ENCODE measurements around the gene PMEPA1. TPM values are rescaled to one million over a fixed set of nuclear protein-coding genes. Genes with fewer than 3 reads are reported as not detected.
A peak's percentile ranks its signal among the peaks of the same experiment; 100 is the strongest.

Gene PMEPA1
- total RNA-seq, 3 donors from 2014 or later (not counting 1 experiment from before 2014, with no cell fraction given): 1.2 to 5.9 (median 2.4) TPM

GRCh38 chr20:57621421-57622200 is 88.2 kb downstream of the PMEPA1 start:
- ATAC-seq: no peak
- intact Hi-C loops (cut with micrococcal nuclease): loop anchor here (2.0 kb wide), 1 partner anchor 97 kb away; no protein-coding TSS in a partner anchor
- WGBS (ENCODE audit: insufficient coverage): 97% methylated on average over 16 of the region's 16 CpGs

GRCh38 chr20:57620999-57621398 is 88.8 kb downstream of the PMEPA1 start:
- no peak for ATAC-seq
- WGBS (ENCODE audit: insufficient coverage): 19% methylated on average over 11 of the region's 11 CpGs
- peak overlapping the region; percentile 96 to 97 for H3K27ac Mint-ChIP-seq
- peak overlapping the region; percentile 90 for H3K4me3 Mint-ChIP-seq
- no peaks in the 10 kb centered on the region for H3K36me3 Mint-ChIP-seq
- TF ChIP-seq CTCF (IDR thresholded peaks at IDR 0.05): no peak
- Histone ChIP-seq H3K27me3 (ENCODE audit: control insufficient read depth, insufficient read depth, low read length) (no peaks in the 10 kb centered on the region), H3K27ac (ENCODE audit: low read length) (peak overlapping the region; percentile 95), H3K4me3 (ENCODE audit: low read length) (peak overlapping the region; percentile 45), H3K4me1 (ENCODE audit: control insufficient read depth, insufficient read depth, low read length) (peaks cover 73% of the 10 kb centered on the region), H3K36me3 (ENCODE audit: control insufficient read depth, insufficient read depth, low read length) (peaks cover 7% of the 10 kb centered on the region), H3K9me3 (ENCODE audit: control insufficient read depth, insufficient read depth, low read length) (peaks cover 7% of the 10 kb centered on the region)
- peaks cover 58 to 59% of the 10 kb centered on the region in 2 donors for H3K4me1 Mint-ChIP-seq
- no peaks in the 10 kb centered on the region for H3K27me3 Mint-ChIP-seq (ENCODE audit: low read depth in 2 of 2)
- intact Hi-C loops (cut with micrococcal nuclease): loop anchor here (1.0 to 2.0 kb wide), 3 partner anchors 7 to 98 kb away; no protein-coding TSS in a partner anchor
- DNase-seq: peak in 1 of 2 donors; percentile 52
- no peaks in the 10 kb centered on the region for H3K9me3 Mint-ChIP-seq

More at GRCh38 chr20:57621421-57622200, 88.2 kb downstream of the PMEPA1 start:
- Histone ChIP-seq H3K27ac (ENCODE audit: low read length) (peak overlapping the region; percentile 95), H3K4me3 (ENCODE audit: low read length) (no peak overlapping the region), H3K36me3 (ENCODE audit: control insufficient read depth, insufficient read depth, low read length) (peaks cover 2% of the 10 kb centered on the region), H3K9me3 (ENCODE audit: control insufficient read depth, insufficient read depth, low read length) (peaks cover 7% of the 10 kb centered on the region), H3K27me3 (ENCODE audit: control insufficient read depth, insufficient read depth, low read length) (no peaks in the 10 kb centered on the region), H3K4me1 (ENCODE audit: control insufficient read depth, insufficient read depth, low read length) (peaks cover 66% of the 10 kb centered on the region)
- Mint-ChIP-seq H3K36me3 (no peaks in the 10 kb centered on the region), H3K4me1 (peaks cover 63 to 65% of the 10 kb centered on the region in 2 donors), H3K4me3 (peak overlapping the region; percentile 90), H3K27ac (peak overlapping the region; percentile 96 to 97), H3K27me3 (ENCODE audit: low read depth in 2 of 2) (no peaks in the 10 kb centered on the region), H3K9me3 (no peaks in the 10 kb centered on the region)
- no peak for TF ChIP-seq CTCF (IDR thresholded peaks at IDR 0.05)
- peak in 1 of 2 donors; percentile 19 for DNase-seq

- no peaks in the 10 kb centered on the region for H3K27me3 ChIP-seq (ENCODE audit: control insufficient read depth, insufficient read depth, low read length)
- H3K9me3 ChIP-seq (ENCODE audit: control insufficient read depth, insufficient read depth, low read length): peaks cover 7% of the 10 kb centered on the region
- intact Hi-C loops (cut with micrococcal nuclease): loop anchor here (1.0 to 2.0 kb wide), 3 partner anchors 8 to 98 kb away; no protein-coding TSS in a partner anchor
- Mint-ChIP-seq H3K27me3 (ENCODE audit: low read depth in 2 of 2) (no peaks in the 10 kb centered on the region), H3K36me3 (no peaks in the 10 kb centered on the region), H3K27ac (peak within 1 kb of the TSS; percentile 96 to 97), H3K4me3 (peak within 1 kb of the TSS; percentile 90), H3K4me1 (peaks cover 54 to 55% of the 10 kb centered on the region in 2 donors), H3K9me3 (no peaks in the 10 kb centered on the region)
- peaks cover 13% of the 10 kb centered on the region for H3K36me3 ChIP-seq (ENCODE audit: control insufficient read depth, insufficient read depth, low read length)
- TF ChIP-seq CTCF (IDR thresholded peaks at IDR 0.05): no peak
- peak; percentile 62 to 83 for DNase-seq
- 17% methylated on average over 17 of the region's 18 CpGs for WGBS (ENCODE audit: insufficient coverage)
- peak within 1 kb of the TSS; percentile 45 for H3K4me3 ChIP-seq (ENCODE audit: low read length)
- peak; percentile 64 to 75 (median 64) for ATAC-seq
- peaks cover 74% of the 10 kb centered on the region for H3K4me1 ChIP-seq (ENCODE audit: control insufficient read depth, insufficient read depth, low read length)
- H3K27ac ChIP-seq (ENCODE audit: low read length): peak within 1 kb of the TSS; percentile 95
These were observed 89.4 kb downstream of the PMEPA1 start, which contains the start of gene ZBP1 for GRCh38 chr20:57620274-57620990. Gene ZBP1, minus strand, starts transcription at chr20:57620426. Its CDS starts 131 bp downstream, at chr20:57620295.

Data from natural killer cell (primary cell).